Lower leg skin (tissue), 3 donors: Measurements from ENCODE around the gene TMEM98.

Experiments used
- POLR2A ChIP-seq, 2 donors: fragments of 450-650 bp; IDR thresholded peaks; one replicate each; pipeline ENCODE4 v1.6.1; 2016 to 2017; ENCODE audit warnings: antibody characterized with exemption in 2 of 2, mild to moderate bottlenecking in 1 of 2, moderate library complexity in 1 of 2
- TF ChIP-seq, protein P1 (sequence below), 3 donors: fragments of 450-650 bp; IDR thresholded peaks; one replicate each; pipeline ENCODE4 v1.5.1; 2016; ENCODE audit warnings: antibody characterized with exemption in 3 of 3, mild to moderate bottlenecking in 3 of 3, moderate library complexity in 2 of 3

DNA sequence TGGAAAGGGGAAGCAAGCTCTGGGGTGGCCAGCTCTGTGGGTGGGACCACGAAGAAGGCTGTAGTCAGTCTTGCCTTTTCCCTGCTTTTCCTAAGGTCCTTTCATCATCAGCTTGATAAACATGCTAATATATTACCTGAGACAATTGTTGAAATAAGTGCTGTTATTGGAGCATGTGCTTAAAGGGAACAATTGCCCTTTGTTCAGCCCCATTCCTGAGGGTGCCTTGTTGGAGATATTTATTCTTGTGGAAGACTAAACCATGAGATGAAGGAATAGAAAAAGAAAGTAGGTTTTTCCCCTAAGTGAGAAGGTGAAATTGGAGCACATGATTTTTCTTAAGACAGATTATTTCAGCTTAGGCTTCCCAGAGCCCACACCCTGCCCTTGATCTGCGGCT lies 7.8 kb downstream of the TMEM98 start:
- TF ChIP-seq, protein P1, sequence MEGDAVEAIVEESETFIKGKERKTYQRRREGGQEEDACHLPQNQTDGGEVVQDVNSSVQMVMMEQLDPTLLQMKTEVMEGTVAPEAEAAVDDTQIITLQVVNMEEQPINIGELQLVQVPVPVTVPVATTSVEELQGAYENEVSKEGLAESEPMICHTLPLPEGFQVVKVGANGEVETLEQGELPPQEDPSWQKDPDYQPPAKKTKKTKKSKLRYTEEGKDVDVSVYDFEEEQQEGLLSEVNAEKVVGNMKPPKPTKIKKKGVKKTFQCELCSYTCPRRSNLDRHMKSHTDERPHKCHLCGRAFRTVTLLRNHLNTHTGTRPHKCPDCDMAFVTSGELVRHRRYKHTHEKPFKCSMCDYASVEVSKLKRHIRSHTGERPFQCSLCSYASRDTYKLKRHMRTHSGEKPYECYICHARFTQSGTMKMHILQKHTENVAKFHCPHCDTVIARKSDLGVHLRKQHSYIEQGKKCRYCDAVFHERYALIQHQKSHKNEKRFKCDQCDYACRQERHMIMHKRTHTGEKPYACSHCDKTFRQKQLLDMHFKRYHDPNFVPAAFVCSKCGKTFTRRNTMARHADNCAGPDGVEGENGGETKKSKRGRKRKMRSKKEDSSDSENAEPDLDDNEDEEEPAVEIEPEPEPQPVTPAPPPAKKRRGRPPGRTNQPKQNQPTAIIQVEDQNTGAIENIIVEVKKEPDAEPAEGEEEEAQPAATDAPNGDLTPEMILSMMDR (IDR thresholded peaks at IDR 0.05) = no peak
- no peak for TF ChIP-seq POLR2A (IDR thresholded peaks at IDR 0.05)
